Measurements from ENCODE around the gene PTPRN2. TPM values are rescaled to one million over a fixed set of nuclear protein-coding genes. Genes with fewer than 3 reads are reported as not detected.

Gene PTPRN2
- total and polyA plus RNA-seq, 4 donors: 18.1 to 69.9 (median 50.4) TPM

DNA sequence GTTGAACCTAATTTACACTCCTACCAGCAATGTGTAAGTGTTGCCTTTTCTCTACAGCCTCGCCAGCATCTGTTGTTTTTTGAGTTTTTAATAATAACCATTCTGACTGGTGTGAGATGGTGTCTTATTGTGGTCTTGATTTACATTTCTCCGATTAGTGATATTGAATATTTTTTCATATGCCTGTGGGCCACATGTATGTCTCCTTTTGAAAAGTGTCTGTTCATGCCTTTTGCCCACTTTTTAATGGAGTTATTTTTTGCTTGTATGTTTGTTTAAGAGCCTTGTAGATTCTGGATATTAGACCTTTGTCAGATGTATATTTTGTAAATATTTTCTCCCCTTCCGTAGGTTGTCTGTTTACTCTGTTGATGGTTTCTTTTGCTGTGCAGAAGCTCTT is 1055.6 kb downstream of the PTPRN2 start:
- 83% methylated on average over 1 of the region's 3 CpGs for WGBS (ENCODE audit: insufficient coverage)
- Histone ChIP-seq H3K4me3 (ENCODE audit: low read depth, low read length) (no peak overlapping the region), H3K27me3 (ENCODE audit: control insufficient read depth, insufficient read depth, low read length) (no peaks in the 10 kb centered on the region), H3K36me3 (ENCODE audit: control insufficient read depth, insufficient read depth, low read length) (no peaks in the 10 kb centered on the region), H3K27ac (ENCODE audit: low read depth, low read length) (no peak overlapping the region), H3K9me3 (ENCODE audit: control insufficient read depth, insufficient read depth, low read length) (peaks cover 1% of the 10 kb centered on the region), H3K4me1 (ENCODE audit: control insufficient read depth, insufficient read depth, low read length) (peaks cover 4% of the 10 kb centered on the region)
- DNase-seq (ENCODE audit: low read depth in 4 of 6, low spot score in 6 of 6): no peak

DNA sequence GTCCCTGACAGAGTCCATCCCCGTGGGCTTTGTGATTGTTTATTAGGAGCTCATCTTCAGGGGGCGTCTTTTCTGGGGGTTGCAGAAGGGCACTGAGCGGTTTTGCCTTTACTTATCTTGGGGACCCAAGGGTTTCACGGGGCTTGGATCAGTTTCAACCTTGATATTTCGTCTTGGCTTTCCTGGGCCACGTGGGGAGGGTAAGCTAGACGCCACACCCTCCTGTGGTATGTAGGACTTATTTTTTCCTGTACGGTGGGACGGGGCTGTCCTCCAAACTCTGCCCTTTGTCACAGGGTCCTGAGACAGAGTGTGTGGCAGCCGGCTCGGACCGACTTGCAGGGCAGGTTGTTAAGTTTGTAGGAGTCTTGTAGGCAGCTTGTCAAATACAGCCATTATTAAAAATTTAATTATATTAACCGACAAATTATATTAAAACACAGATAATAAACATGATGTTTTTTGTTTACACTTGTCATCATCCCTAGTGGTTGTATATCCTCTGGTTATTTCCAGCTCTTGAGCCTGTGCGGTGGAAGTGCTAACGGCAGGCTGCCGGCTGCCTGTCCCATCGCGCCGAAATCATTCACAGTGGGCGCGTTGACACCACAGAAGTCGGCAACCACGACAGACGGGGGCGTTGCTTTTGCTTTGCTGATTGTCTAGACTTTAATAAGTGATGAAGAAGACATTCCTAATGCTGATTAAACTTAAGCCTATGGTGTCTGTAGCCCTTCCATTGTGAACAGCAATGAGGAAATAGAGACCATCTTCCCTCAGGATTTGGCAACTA is 1057.7 kb downstream of the PTPRN2 start:
- H3K27me3 ChIP-seq (ENCODE audit: control insufficient read depth, insufficient read depth, low read length): no peaks in the 10 kb centered on the region
- no peak overlapping the region for H3K4me3 ChIP-seq (ENCODE audit: low read depth, low read length)
- peaks cover 20% of the 10 kb centered on the region for H3K4me1 ChIP-seq (ENCODE audit: control insufficient read depth, insufficient read depth, low read length)
- no peak for DNase-seq (ENCODE audit: low read depth in 4 of 6, low spot score in 6 of 6)
- WGBS (ENCODE audit: insufficient coverage): 91% methylated on average over 15 of the region's 25 CpGs
- H3K27ac ChIP-seq (ENCODE audit: low read depth, low read length): no peak overlapping the region
- H3K36me3 ChIP-seq (ENCODE audit: control insufficient read depth, insufficient read depth, low read length): no peaks in the 10 kb centered on the region
- H3K9me3 ChIP-seq (ENCODE audit: control insufficient read depth, insufficient read depth, low read length): peaks cover 1% of the 10 kb centered on the region

DNA sequence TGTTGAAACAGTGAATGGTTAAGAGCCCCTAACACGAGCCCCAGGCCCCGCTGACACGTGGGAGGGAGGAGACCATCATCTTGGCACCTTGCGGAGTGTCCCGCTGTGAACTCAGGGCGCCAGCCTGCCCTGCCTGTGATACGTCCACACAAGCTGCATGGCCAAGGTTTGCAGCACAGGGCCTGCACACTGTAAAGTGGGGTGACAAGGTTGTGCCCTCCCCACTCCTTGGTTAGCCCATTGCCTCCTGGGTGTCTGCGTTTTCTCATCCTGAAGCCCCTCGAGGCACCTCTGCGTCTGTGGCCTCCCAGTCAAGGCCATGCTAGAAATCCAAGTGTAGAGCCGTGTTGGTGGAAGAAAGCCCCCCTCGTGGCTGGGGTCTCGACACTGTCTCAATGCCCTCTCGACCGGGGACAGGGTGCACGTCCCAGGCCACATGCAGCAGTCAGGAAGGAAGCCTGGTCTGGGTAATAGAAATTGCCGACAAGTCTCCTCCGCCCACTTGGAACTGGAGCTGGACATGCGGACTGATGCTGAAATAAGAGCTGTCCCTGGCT is 1058.8 kb downstream of the PTPRN2 start:
- Histone ChIP-seq H3K4me1 (ENCODE audit: control insufficient read depth, insufficient read depth, low read length) (peaks cover 20% of the 10 kb centered on the region), H3K27ac (ENCODE audit: low read depth, low read length) (no peak overlapping the region), H3K27me3 (ENCODE audit: control insufficient read depth, insufficient read depth, low read length) (no peaks in the 10 kb centered on the region), H3K36me3 (ENCODE audit: control insufficient read depth, insufficient read depth, low read length) (no peaks in the 10 kb centered on the region), H3K9me3 (ENCODE audit: control insufficient read depth, insufficient read depth, low read length) (peaks cover 1% of the 10 kb centered on the region), H3K4me3 (ENCODE audit: low read depth, low read length) (no peak overlapping the region)
- no peak for DNase-seq (ENCODE audit: low read depth in 4 of 6, low spot score in 6 of 6)
- 81% methylated on average over 18 of the region's 19 CpGs for WGBS (ENCODE audit: insufficient coverage)

- no peak overlapping the region for H3K4me3 ChIP-seq (ENCODE audit: low read depth, low read length)
- H3K36me3 ChIP-seq (ENCODE audit: control insufficient read depth, insufficient read depth, low read length): no peaks in the 10 kb centered on the region
- H3K4me1 ChIP-seq (ENCODE audit: control insufficient read depth, insufficient read depth, low read length): peaks cover 20% of the 10 kb centered on the region
- H3K27me3 ChIP-seq (ENCODE audit: control insufficient read depth, insufficient read depth, low read length): no peaks in the 10 kb centered on the region
- WGBS (ENCODE audit: insufficient coverage): 95% methylated on average over 18 of the region's 19 CpGs
- H3K9me3 ChIP-seq (ENCODE audit: control insufficient read depth, insufficient read depth, low read length): peaks cover 1% of the 10 kb centered on the region
- no peak overlapping the region for H3K27ac ChIP-seq (ENCODE audit: low read depth, low read length)
- no peak for DNase-seq (ENCODE audit: low read depth in 4 of 6, low spot score in 6 of 6)
Measured at GRCh38 chr7:157527686-157528085, 1059.9 kb downstream of the PTPRN2 start.

DNA sequence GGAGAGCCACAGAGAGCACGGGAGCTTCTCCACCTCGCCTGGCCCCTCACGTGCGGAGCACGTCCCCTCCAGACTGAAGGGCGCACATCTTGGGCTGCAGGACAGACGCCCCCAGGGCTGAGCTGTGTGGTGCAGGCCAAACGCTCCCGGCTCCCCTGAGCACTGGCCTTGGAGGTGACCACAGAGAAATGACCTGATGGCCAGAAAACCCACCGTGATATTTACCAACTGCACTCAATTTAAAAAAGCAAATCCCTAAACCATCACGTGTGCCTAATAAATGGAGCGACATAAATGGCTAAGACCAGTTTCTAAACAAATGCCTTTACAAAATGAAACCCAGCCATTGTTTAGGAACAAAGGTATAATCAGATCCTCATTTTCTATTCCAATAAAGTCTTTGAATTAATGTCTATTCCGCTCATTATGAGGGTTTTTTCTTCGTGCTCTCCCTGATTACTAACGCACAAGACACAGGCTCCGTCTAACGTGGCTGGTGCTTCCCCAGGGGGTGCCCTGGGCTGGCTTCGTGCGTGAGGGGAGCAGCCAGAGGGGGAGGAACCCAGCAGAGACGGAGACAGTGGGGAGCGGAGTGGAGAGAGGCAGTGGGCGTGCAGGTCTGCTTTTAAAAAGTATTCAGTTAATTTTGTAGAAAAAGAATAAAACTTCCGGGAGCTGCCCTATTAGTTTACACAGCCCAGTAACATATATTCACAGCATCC is 1060.5 kb downstream of the PTPRN2 start:
- Histone ChIP-seq H3K27ac (ENCODE audit: low read depth, low read length) (no peak overlapping the region), H3K36me3 (ENCODE audit: control insufficient read depth, insufficient read depth, low read length) (no peaks in the 10 kb centered on the region), H3K4me3 (ENCODE audit: low read depth, low read length) (no peak overlapping the region), H3K27me3 (ENCODE audit: control insufficient read depth, insufficient read depth, low read length) (no peaks in the 10 kb centered on the region), H3K4me1 (ENCODE audit: control insufficient read depth, insufficient read depth, low read length) (peaks cover 20% of the 10 kb centered on the region), H3K9me3 (ENCODE audit: control insufficient read depth, insufficient read depth, low read length) (no peaks in the 10 kb centered on the region)
- 53% methylated on average over 17 of the region's 23 CpGs for WGBS (ENCODE audit: insufficient coverage)
- peak in 2 of 6 donors; percentile 18 to 43 for DNase-seq (ENCODE audit: low read depth in 4 of 6, low spot score in 6 of 6)

DNA sequence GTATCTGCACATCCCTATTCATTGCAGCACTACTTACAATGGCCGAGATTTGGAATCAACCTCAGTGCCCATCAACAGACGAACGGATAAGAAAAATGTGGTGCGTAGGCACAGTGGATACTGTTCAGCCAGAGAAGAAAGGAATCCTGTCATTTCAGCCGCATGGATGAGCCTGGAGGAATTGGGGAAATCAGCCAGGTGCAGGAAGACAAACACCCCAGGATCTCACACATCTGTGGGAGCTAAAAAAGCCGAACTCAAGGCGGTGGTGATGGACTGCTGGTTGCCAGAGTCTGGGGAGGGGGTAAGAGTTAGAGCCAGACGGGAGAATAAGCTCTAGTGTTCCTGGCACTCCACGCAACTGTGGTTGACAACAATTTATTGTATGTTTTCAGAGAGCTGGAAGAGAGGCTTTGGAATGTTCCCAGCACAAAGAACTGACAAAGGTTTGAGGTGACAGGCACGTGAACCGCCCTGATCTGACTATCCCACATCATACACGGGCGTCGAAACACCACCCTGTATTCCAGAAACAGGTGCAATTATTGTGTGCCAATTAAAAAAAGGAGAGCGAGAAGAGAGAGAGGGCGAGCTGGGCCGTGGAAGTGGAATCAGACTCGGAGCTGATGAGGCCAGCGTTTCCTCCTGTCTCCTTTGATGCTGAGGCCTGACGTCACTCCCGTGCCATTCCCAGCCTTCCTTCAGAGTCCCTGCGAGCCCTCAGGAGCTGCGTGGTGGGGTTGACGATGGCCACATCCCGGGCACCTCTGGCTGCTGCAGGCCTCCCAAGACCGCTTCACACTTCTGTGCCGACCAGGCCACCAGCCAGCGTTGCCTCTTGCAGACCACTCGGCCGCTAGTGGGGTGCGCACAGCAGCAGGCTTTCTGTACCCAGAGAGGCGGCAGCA is 1061.4 kb downstream of the PTPRN2 start:
- H3K4me3 ChIP-seq (ENCODE audit: low read depth, low read length): no peak overlapping the region
- peaks cover 20% of the 10 kb centered on the region for H3K4me1 ChIP-seq (ENCODE audit: control insufficient read depth, insufficient read depth, low read length)
- H3K9me3 ChIP-seq (ENCODE audit: control insufficient read depth, insufficient read depth, low read length): no peaks in the 10 kb centered on the region
- H3K36me3 ChIP-seq (ENCODE audit: control insufficient read depth, insufficient read depth, low read length): no peaks in the 10 kb centered on the region
- peak in 4 of 6 donors; percentile 24 to 89 (median 50) for DNase-seq (ENCODE audit: low read depth in 4 of 6, low spot score in 6 of 6)
- no peaks in the 10 kb centered on the region for H3K27me3 ChIP-seq (ENCODE audit: control insufficient read depth, insufficient read depth, low read length)
- no peak overlapping the region for H3K27ac ChIP-seq (ENCODE audit: low read depth, low read length)
- WGBS (ENCODE audit: insufficient coverage): 39% methylated on average over 24 of the region's 32 CpGs

GRCh38 chr7:157525491-157525915 is 1062.1 kb downstream of the PTPRN2 start:
- no peaks in the 10 kb centered on the region for H3K27me3 ChIP-seq (ENCODE audit: control insufficient read depth, insufficient read depth, low read length)
- no peaks in the 10 kb centered on the region for H3K9me3 ChIP-seq (ENCODE audit: control insufficient read depth, insufficient read depth, low read length)
- H3K4me3 ChIP-seq (ENCODE audit: low read depth, low read length): no peak overlapping the region
- no peaks in the 10 kb centered on the region for H3K36me3 ChIP-seq (ENCODE audit: control insufficient read depth, insufficient read depth, low read length)
- H3K27ac ChIP-seq (ENCODE audit: low read depth, low read length): no peak overlapping the region
- WGBS (ENCODE audit: insufficient coverage): 79% methylated on average over 23 of the region's 23 CpGs
- peaks cover 20% of the 10 kb centered on the region for H3K4me1 ChIP-seq (ENCODE audit: control insufficient read depth, insufficient read depth, low read length)
- peak in 1 of 6 donors; percentile 16 for DNase-seq (ENCODE audit: low read depth in 4 of 6, low spot score in 6 of 6)

DNA sequence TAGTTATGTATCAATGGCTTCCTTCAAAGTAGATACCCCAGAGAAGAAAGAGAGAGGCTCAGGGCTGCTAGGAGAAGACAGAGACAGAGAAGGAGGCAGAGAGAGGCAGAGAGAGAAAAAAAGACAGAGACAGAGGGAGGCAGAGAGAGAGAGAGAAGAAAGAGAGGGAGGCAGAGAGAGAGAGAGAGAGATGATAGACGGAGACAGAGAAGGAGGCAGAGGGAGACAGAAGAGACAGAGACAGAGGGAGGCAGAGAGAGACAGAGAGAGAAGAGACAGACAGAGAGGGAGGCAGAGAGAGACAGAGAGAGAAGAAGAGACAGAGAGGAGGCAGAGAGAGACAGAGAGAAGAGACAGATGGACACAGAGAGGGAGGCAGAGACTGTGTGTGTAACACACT is 1062.9 kb downstream of the PTPRN2 start:
- Histone ChIP-seq H3K4me1 (ENCODE audit: control insufficient read depth, insufficient read depth, low read length) (peaks cover 20% of the 10 kb centered on the region), H3K4me3 (ENCODE audit: low read depth, low read length) (no peak overlapping the region), H3K27ac (ENCODE audit: low read depth, low read length) (no peak overlapping the region), H3K36me3 (ENCODE audit: control insufficient read depth, insufficient read depth, low read length) (no peaks in the 10 kb centered on the region), H3K27me3 (ENCODE audit: control insufficient read depth, insufficient read depth, low read length) (no peaks in the 10 kb centered on the region), H3K9me3 (ENCODE audit: control insufficient read depth, insufficient read depth, low read length) (no peaks in the 10 kb centered on the region)
- DNase-seq (ENCODE audit: low read depth in 4 of 6, low spot score in 6 of 6): no peak
- WGBS (ENCODE audit: insufficient coverage): 91% methylated on average over 1 of the region's 1 CpG

- H3K9me3 ChIP-seq (ENCODE audit: control insufficient read depth, insufficient read depth, low read length): no peaks in the 10 kb centered on the region
- no peak for DNase-seq (ENCODE audit: low read depth in 4 of 6, low spot score in 6 of 6)
- WGBS (ENCODE audit: insufficient coverage): 93% methylated on average over 17 of the region's 20 CpGs
- H3K27me3 ChIP-seq (ENCODE audit: control insufficient read depth, insufficient read depth, low read length): no peaks in the 10 kb centered on the region
- no peak overlapping the region for H3K4me3 ChIP-seq (ENCODE audit: low read depth, low read length)
- no peaks in the 10 kb centered on the region for H3K36me3 ChIP-seq (ENCODE audit: control insufficient read depth, insufficient read depth, low read length)
- H3K27ac ChIP-seq (ENCODE audit: low read depth, low read length): no peak overlapping the region
- H3K4me1 ChIP-seq (ENCODE audit: control insufficient read depth, insufficient read depth, low read length): peaks cover 20% of the 10 kb centered on the region
Measured at GRCh38 chr7:157523766-157524421, 1063.7 kb downstream of the PTPRN2 start.
